Thyroid gland (tissue), 4 donors: ENCODE results near the gene DNM3.

Experiments used
- POLR2A ChIP-seq, 2 donors: fragments of 450-650 bp; IDR thresholded peaks; one replicate each; pipeline ENCODE4 v1.6.1; 2017; ENCODE audit warnings: antibody characterized with exemption in 2 of 2, mild to moderate bottlenecking in 2 of 2, moderate library complexity in 1 of 2
- TF ChIP-seq, protein P1 (sequence below), 6 experiments: fragments of 200-600 bp in 3 of 6; fragments of 450-650 bp in 3 of 6; sonication (generic) in 3 of 6; IDR thresholded peaks; one replicate each; pipeline ENCODE4 v1.5.1; 2016 to 2019; ENCODE audit warnings: antibody characterized with exemption in 6 of 6, mild to moderate bottlenecking in 2 of 6, inconsistent platforms in 1 of 6, moderate library complexity in 1 of 6

DNA sequence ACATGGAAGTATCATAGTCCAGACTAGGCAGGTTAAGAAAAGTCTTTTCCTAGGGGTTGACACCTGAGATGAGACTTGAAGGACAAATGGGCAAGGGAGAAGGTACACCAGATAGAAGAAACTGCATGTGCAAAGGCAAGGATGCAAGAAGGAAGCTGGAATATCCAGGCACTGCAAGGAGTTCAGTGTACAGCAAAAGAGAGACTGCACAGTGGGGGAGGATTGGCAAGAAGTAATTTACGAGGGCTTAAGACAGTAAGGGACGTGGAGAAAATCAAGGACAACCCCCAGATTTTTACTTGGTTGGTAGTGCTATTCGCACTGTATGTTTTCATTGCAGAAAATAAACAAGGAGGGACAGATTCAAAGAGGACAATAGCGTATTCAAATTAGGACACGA, 58.5 kb downstream of the DNM3 start:
- TF ChIP-seq POLR2A (IDR thresholded peaks at IDR 0.05): no peak
- TF ChIP-seq, protein P1, sequence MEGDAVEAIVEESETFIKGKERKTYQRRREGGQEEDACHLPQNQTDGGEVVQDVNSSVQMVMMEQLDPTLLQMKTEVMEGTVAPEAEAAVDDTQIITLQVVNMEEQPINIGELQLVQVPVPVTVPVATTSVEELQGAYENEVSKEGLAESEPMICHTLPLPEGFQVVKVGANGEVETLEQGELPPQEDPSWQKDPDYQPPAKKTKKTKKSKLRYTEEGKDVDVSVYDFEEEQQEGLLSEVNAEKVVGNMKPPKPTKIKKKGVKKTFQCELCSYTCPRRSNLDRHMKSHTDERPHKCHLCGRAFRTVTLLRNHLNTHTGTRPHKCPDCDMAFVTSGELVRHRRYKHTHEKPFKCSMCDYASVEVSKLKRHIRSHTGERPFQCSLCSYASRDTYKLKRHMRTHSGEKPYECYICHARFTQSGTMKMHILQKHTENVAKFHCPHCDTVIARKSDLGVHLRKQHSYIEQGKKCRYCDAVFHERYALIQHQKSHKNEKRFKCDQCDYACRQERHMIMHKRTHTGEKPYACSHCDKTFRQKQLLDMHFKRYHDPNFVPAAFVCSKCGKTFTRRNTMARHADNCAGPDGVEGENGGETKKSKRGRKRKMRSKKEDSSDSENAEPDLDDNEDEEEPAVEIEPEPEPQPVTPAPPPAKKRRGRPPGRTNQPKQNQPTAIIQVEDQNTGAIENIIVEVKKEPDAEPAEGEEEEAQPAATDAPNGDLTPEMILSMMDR (IDR thresholded peaks at IDR 0.05): no peak
